Gastrocnemius medialis (tissue), 4 donors: ENCODE measurements around the gene NAGA. TPM values are rescaled to one million over a fixed set of nuclear protein-coding genes. Genes with fewer than 3 reads are reported as not detected.

ENCODE experiments used
- ATAC-seq, 2 donors: fragments of 150-250 bp; one replicate each; pipeline ENCODE4 v1.9.1; 2016
- DNase-seq, 2 donors: peaks; one replicate each; pipeline ENCODE4 v3.0.0-alpha.2; 2019
- H3K27ac ChIP-seq, 4 donors: fragments of 200-600 bp; sonication (generic); 1 replicate in 1 of 4; 2 replicates in 3 of 4; pipeline ENCODE4 v1.5.1; 2016 to 2018; ENCODE audit warnings: mild to moderate bottlenecking in 2 of 4, moderate library complexity in 1 of 4
- H3K27me3 ChIP-seq, 3 donors: fragments of 200-600 bp; sonication (generic) in 2 of 3; 1 replicate in 1 of 3; 2 replicates in 2 of 3; pipeline versions ENCODE4 v1.5.1 to v1.6.0; 2016 to 2019; ENCODE audit warnings: mild to moderate bottlenecking in 1 of 3, moderate library complexity in 1 of 3
- H3K36me3 ChIP-seq, 2 donors: fragments of 200-600 bp; sonication (generic) in 1 of 2; one replicate each; pipeline ENCODE4 v1.5.1; 2017 to 2018
- H3K4me1 ChIP-seq, 2 donors: fragments of 200-600 bp; sonication (generic) in 1 of 2; one replicate each; pipeline ENCODE4 v1.5.1; 2016 to 2017; ENCODE audit warnings: mild to moderate bottlenecking in 2 of 2
- H3K4me3 ChIP-seq, 4 donors: fragments of 200-600 bp; sonication (generic) in 3 of 4; 1 replicate in 1 of 4; 2 replicates in 3 of 4; pipeline ENCODE4 v1.5.1; 2016 to 2019; ENCODE audit warnings: mild to moderate bottlenecking in 2 of 4
- H3K9me3 ChIP-seq, 3 donors: fragments of 200-600 bp; sonication (generic) in 2 of 3; 1 replicate in 1 of 3; 2 replicates in 2 of 3; pipeline ENCODE4 v1.5.1; 2016 to 2019
- CTCF ChIP-seq, 5 experiments: fragments of 450-650 bp in 3 of 5; fragments of 200-600 bp in 2 of 5; sonication (generic) in 2 of 5; IDR thresholded peaks in 4 of 5; conservative IDR thresholded peaks in 1 of 5; 1 replicate in 4 of 5; 2 replicates in 1 of 5; pipeline ENCODE4 v1.5.1; 2016 to 2019; ENCODE audit warnings: antibody characterized with exemption in 5 of 5, mild to moderate bottlenecking in 3 of 5, moderate library complexity in 3 of 5
- POLR2A ChIP-seq, 2 donors: fragments of 450-650 bp; IDR thresholded peaks; one replicate each; pipeline ENCODE4 v1.6.1; 2017; ENCODE audit warnings: antibody characterized with exemption in 2 of 2, mild to moderate bottlenecking in 2 of 2, moderate library complexity in 2 of 2
- in situ Hi-C, 4 donors: fragments of 200-750 bp; cut with MboI; loops; one replicate each; pipeline versions ENCODE4 v1.15.0 to v1.8.0; 2017; ENCODE audit warnings: low sequenced_read_pairs in 4 of 4
- intact Hi-C: fragments of 100-400 bp; cut with DNase I; formaldehyde crosslinking; loops from one replicate; pipeline ENCODE4 v1.15.1; 2023; ENCODE audit warnings: low total_unique reads
- total RNA-seq, 4 donors: library from RNA; depleted of rRNA; stranded (reverse); fragments of >200 nt; gene quantifications; one replicate each; pipeline versions ENCODE4 v1.1.0 to v1.2.3, GENCODE V29; 2016

Gene NAGA
- total RNA-seq, 4 donors from 2014 or later: 8.7 to 14.1 (median 11.9) TPM

GRCh38 chr22:42039271-42039670 lies 31.3 kb downstream of the NAGA start:
- H3K9me3 ChIP-seq: no peaks in the 10 kb centered on the region
- intact Hi-C loops (no loop called here), in situ Hi-C loops (no loop called here)
- H3K27ac ChIP-seq: no peak overlapping the region
- DNase-seq: no peak
- TF ChIP-seq CTCF (IDR thresholded peaks at IDR 0.05 in 4 of 5, conservative IDR thresholded peaks at IDR 0.05 in 1 of 5) (no peak), POLR2A (IDR thresholded peaks at IDR 0.05) (no peak)
- no peak overlapping the region for H3K4me3 ChIP-seq
- H3K36me3 ChIP-seq: no peaks in the 10 kb centered on the region
- ATAC-seq: no peak
- H3K4me1 ChIP-seq: no peaks in the 10 kb centered on the region
- no peaks in the 10 kb centered on the region for H3K27me3 ChIP-seq

GRCh38 chr22:42035256-42035655 lies 35.4 kb downstream of the NAGA start:
- in situ Hi-C loops (no loop called here), intact Hi-C loops (no loop called here)
- no peak for DNase-seq
- TF ChIP-seq CTCF (IDR thresholded peaks at IDR 0.05 in 4 of 5, conservative IDR thresholded peaks at IDR 0.05 in 1 of 5): no peak
- no peak for TF ChIP-seq POLR2A (IDR thresholded peaks at IDR 0.05)
- Histone ChIP-seq H3K27ac (no peak overlapping the region), H3K27me3 (no peaks in the 10 kb centered on the region), H3K4me3 (no peak overlapping the region), H3K4me1 (no peaks in the 10 kb centered on the region), H3K9me3 (no peaks in the 10 kb centered on the region), H3K36me3 (no peaks in the 10 kb centered on the region)
- ATAC-seq: no peak

GRCh38 chr22:42033263-42034181 lies 37.1 kb downstream of the NAGA start:
- no peak for DNase-seq
- intact Hi-C loops (no loop called here), in situ Hi-C loops (no loop called here)
- no peak for ATAC-seq
- no peaks in the 10 kb centered on the region for H3K36me3 ChIP-seq
- H3K9me3 ChIP-seq: no peaks in the 10 kb centered on the region
- no peaks in the 10 kb centered on the region for H3K27me3 ChIP-seq
- H3K27ac ChIP-seq: no peak overlapping the region
- TF ChIP-seq CTCF (IDR thresholded peaks at IDR 0.05 in 4 of 5, conservative IDR thresholded peaks at IDR 0.05 in 1 of 5) (no peak), POLR2A (IDR thresholded peaks at IDR 0.05) (no peak)
- no peak overlapping the region for H3K4me3 ChIP-seq
- no peaks in the 10 kb centered on the region for H3K4me1 ChIP-seq

- H3K4me1 ChIP-seq: no peaks in the 10 kb centered on the region
- H3K27me3 ChIP-seq: peaks cover 0 to 3% (median 0%) of the 10 kb centered on the region in 3 donors
- TF ChIP-seq POLR2A (IDR thresholded peaks at IDR 0.05) (no peak), CTCF (IDR thresholded peaks at IDR 0.05 in 4 of 5, conservative IDR thresholded peaks at IDR 0.05 in 1 of 5) (no peak)
- in situ Hi-C loops (no loop called here), intact Hi-C loops (no loop called here)
- ATAC-seq (no peak), DNase-seq (no peak)
- no peak overlapping the region for H3K4me3 ChIP-seq
- no peaks in the 10 kb centered on the region for H3K36me3 ChIP-seq
- H3K9me3 ChIP-seq: no peaks in the 10 kb centered on the region
- H3K27ac ChIP-seq: no peak overlapping the region
Measured at GRCh38 chr22:42026705-42027104, 43.9 kb downstream of the NAGA start.
